ENCODE measurements around the gene GUCY1B1.

The GUCY1B1 gene

GRCh38 chr4:155758481-155759371 is at the start of gene GUCY1B1:
Gene GUCY1B1 (plus strand): TSS chr4:155759021. CDS start chr4:155759141, 120 bp downstream.
- DNase-seq (ENCODE audit: low spot score): peak; percentile 43

- DNase-seq (ENCODE audit: low spot score): no peak
Measured at GRCh38 chr4:155709918-155710317, 48.9 kb upstream of the GUCY1B1 start.

GRCh38 chr4:155711556-155711955 is 47.3 kb upstream of the GUCY1B1 start:
- no peak for DNase-seq (ENCODE audit: low spot score)

- DNase-seq (ENCODE audit: low spot score): no peak
Measured at GRCh38 chr4:155712846-155713245, 46.0 kb upstream of the GUCY1B1 start.

- DNase-seq (ENCODE audit: low spot score): no peak
Measured at GRCh38 chr4:155713911-155714310, 44.9 kb upstream of the GUCY1B1 start.

- DNase-seq (ENCODE audit: low spot score): no peak
Measured at GRCh38 chr4:155722336-155722735, 36.5 kb upstream of the GUCY1B1 start.

- DNase-seq (ENCODE audit: low spot score): no peak
Measured at GRCh38 chr4:155722816-155723499, 35.9 kb upstream of the GUCY1B1 start.

- DNase-seq (ENCODE audit: low spot score): no peak
Measured at GRCh38 chr4:155724731-155725130, 34.1 kb upstream of the GUCY1B1 start.

GRCh38 chr4:155734065-155734464 is 24.8 kb upstream of the GUCY1B1 start:
- no peak for DNase-seq (ENCODE audit: low spot score)

GRCh38 chr4:155734951-155735350 is 23.9 kb upstream of the GUCY1B1 start:
- no peak for DNase-seq (ENCODE audit: low spot score)

GRCh38 chr4:155735496-155735895 is 23.3 kb upstream of the GUCY1B1 start:
- no peak for DNase-seq (ENCODE audit: low spot score)

- DNase-seq (ENCODE audit: low spot score): no peak
Measured at GRCh38 chr4:155738548-155738947, 20.3 kb upstream of the GUCY1B1 start.

GRCh38 chr4:155741546-155741945 is 17.3 kb upstream of the GUCY1B1 start:
- DNase-seq (ENCODE audit: low spot score): no peak

GRCh38 chr4:155742310-155743015 is 16.4 kb upstream of the GUCY1B1 start:
- no peak for DNase-seq (ENCODE audit: low spot score)

GRCh38 chr4:155745984-155746383 is 12.8 kb upstream of the GUCY1B1 start:
- no peak for DNase-seq (ENCODE audit: low spot score)

- DNase-seq (ENCODE audit: low spot score): no peak
Measured at GRCh38 chr4:155748039-155748438, 10.8 kb upstream of the GUCY1B1 start.

- no peak for DNase-seq (ENCODE audit: low spot score)
Measured at GRCh38 chr4:155749041-155749440, 9.8 kb upstream of the GUCY1B1 start.

GRCh38 chr4:155751569-155751968 is 7.3 kb upstream of the GUCY1B1 start:
- no peak for DNase-seq (ENCODE audit: low spot score)

- DNase-seq (ENCODE audit: low spot score): no peak
Measured at GRCh38 chr4:155757745-155758265, 1.0 kb upstream of the GUCY1B1 start.

- DNase-seq (ENCODE audit: low spot score): peak; percentile 17
Measured at GRCh38 chr4:155759372-155760252, 791 bp downstream of the GUCY1B1 start.

GRCh38 chr4:155761047-155761446 is 2.2 kb downstream of the GUCY1B1 start:
- DNase-seq (ENCODE audit: low spot score): no peak

Measured in HuH-7.5 (cell line).